Colonic mucosa (tissue), 4 donors: ENCODE measurements around the gene SLC26A11. TPM values are rescaled to one million over a fixed set of nuclear protein-coding genes. Genes with fewer than 3 reads are reported as not detected.
A peak's percentile ranks its signal among the peaks of the same experiment; 100 is the strongest.

Experiments used
- DNase-seq: peaks from one replicate; pipeline ENCODE4 v3.0.0-alpha.2; 2020
- H3K27ac ChIP-seq: fragments of 200-600 bp; one replicate; pipeline ENCODE4 v1.8.0; 2021
- H3K27me3 ChIP-seq: fragments of 200-600 bp; one replicate; pipeline ENCODE4 v1.8.0; 2021
- H3K36me3 ChIP-seq: fragments of 200-600 bp; one replicate; pipeline ENCODE4 v1.8.0; 2021
- H3K4me1 ChIP-seq: fragments of 200-600 bp; one replicate; pipeline ENCODE4 v1.8.0; 2021; ENCODE audit warnings: mild to moderate bottlenecking
- H3K4me3 ChIP-seq: fragments of 200-600 bp; one replicate; pipeline ENCODE4 v1.8.0; 2021
- H3K9ac ChIP-seq, 2 donors: one replicate each; pipeline ENCODE4 v1.7.0; 2013; ENCODE audit warnings: control low read depth in 2 of 2, low read depth in 2 of 2, low read length in 2 of 2
- H3K9me3 ChIP-seq: fragments of 200-600 bp; one replicate; pipeline ENCODE4 v1.8.0; 2021
- CTCF ChIP-seq: fragments of 200-600 bp; IDR thresholded peaks from one replicate; pipeline ENCODE4 v1.8.0; 2022; ENCODE audit warnings: antibody characterized with exemption, mild to moderate bottlenecking
- intact Hi-C: fragments of 100-400 bp; cut with DNase I; formaldehyde crosslinking; loops from one replicate; pipeline ENCODE4 v1.14.1; 2022
- total RNA-seq, 2 donors: library from RNA; stranded (reverse); fragmentation: NEBNext Ultra II Directional in 1 of 2; extraction: Animal tissue kit (Norgen Biotek cat#: 25700) in 1 of 2; gene quantifications; one replicate each; pipeline ENCODE4 v1.2.1, GENCODE V29; 2021
- donor health status: healthy.
- donor health status: DM: no; HTN: no; CAD: no.
- donor health status: DM: no; HTN: no; CAD: no.

SLC26A11 gene
- total RNA-seq, 2 donors from 2014 or later = 8.0 to 9.3 TPM

GRCh38 chr17:80260069-80260535, 39.9 kb downstream of the SLC26A11 start:
- Histone ChIP-seq H3K4me1 (peaks cover 15% of the 10 kb centered on the region), H3K27me3 (no peaks in the 10 kb centered on the region), H3K4me3 (peak overlapping the region; percentile 56), H3K9ac (peak overlapping the region; percentile 82 to 91), H3K27ac (peak overlapping the region; percentile 94), H3K36me3 (no peaks in the 10 kb centered on the region), H3K9me3 (no peaks in the 10 kb centered on the region)
- no peak for TF ChIP-seq CTCF
- peak; percentile 62 for DNase-seq
- intact Hi-C loops = no loop called here

- Histone ChIP-seq H3K36me3 (no peaks in the 10 kb centered on the region), H3K4me1 (peaks cover 15% of the 10 kb centered on the region), H3K27ac (peak within 1 kb of the TSS; percentile 99), H3K27me3 (no peaks in the 10 kb centered on the region), H3K9ac (peak within 1 kb of the TSS; percentile 91), H3K4me3 (peak within 1 kb of the TSS; percentile 90), H3K9me3 (no peaks in the 10 kb centered on the region)
- intact Hi-C loops = no loop called here
- no peak for TF ChIP-seq CTCF
- peak; percentile 49 for DNase-seq
Measured at GRCh38 chr17:80260791-80261158, 40.5 kb downstream of the SLC26A11 start, which contains the start of gene RNF213. TSS of gene RNF213 (plus strand) at chr17:80260852. CDS start at chr17:80263682, 2,830 bp downstream.

- Histone ChIP-seq H3K4me3 (peak overlapping the region; percentile 90), H3K4me1 (peaks cover 15% of the 10 kb centered on the region), H3K27me3 (no peaks in the 10 kb centered on the region), H3K27ac (peak overlapping the region; percentile 99), H3K9me3 (no peaks in the 10 kb centered on the region), H3K9ac (peak overlapping the region; percentile 90 to 91), H3K36me3 (no peaks in the 10 kb centered on the region)
- TF ChIP-seq CTCF = no peak
- intact Hi-C loops = no loop called here
- DNase-seq = peak; percentile 79
Measured at GRCh38 chr17:80261159-80261894, 41.1 kb downstream of the SLC26A11 start.

- Histone ChIP-seq H3K27ac (peak overlapping the region; percentile 99), H3K27me3 (no peaks in the 10 kb centered on the region), H3K4me1 (peaks cover 15% of the 10 kb centered on the region), H3K9me3 (no peaks in the 10 kb centered on the region), H3K36me3 (no peaks in the 10 kb centered on the region), H3K9ac (peak overlapping the region; percentile 90 to 91), H3K4me3 (peak overlapping the region; percentile 90)
- DNase-seq = no peak
- TF ChIP-seq CTCF = no peak
- intact Hi-C loops = no loop called here
Measured at GRCh38 chr17:80261895-80262279, 41.7 kb downstream of the SLC26A11 start.

GRCh38 chr17:80262291-80262690, 42.1 kb downstream of the SLC26A11 start:
- intact Hi-C loops = no loop called here
- H3K4me1 ChIP-seq = peaks cover 15% of the 10 kb centered on the region

More at GRCh38 chr17:80262291-80262690, 42.1 kb downstream of the SLC26A11 start:
- no peak for DNase-seq
- peak overlapping the region in 1 of 2 donors; percentile 77 for H3K9ac ChIP-seq
- no peak for TF ChIP-seq CTCF
- peak overlapping the region; percentile 99 for H3K27ac ChIP-seq
- H3K4me3 ChIP-seq = peak overlapping the region; percentile 90
- no peaks in the 10 kb centered on the region for H3K9me3 ChIP-seq
- no peaks in the 10 kb centered on the region for H3K36me3 ChIP-seq
- H3K27me3 ChIP-seq = no peaks in the 10 kb centered on the region
